ENCODE results near the gene HEPACAM2.

The HEPACAM2 gene

DNA sequence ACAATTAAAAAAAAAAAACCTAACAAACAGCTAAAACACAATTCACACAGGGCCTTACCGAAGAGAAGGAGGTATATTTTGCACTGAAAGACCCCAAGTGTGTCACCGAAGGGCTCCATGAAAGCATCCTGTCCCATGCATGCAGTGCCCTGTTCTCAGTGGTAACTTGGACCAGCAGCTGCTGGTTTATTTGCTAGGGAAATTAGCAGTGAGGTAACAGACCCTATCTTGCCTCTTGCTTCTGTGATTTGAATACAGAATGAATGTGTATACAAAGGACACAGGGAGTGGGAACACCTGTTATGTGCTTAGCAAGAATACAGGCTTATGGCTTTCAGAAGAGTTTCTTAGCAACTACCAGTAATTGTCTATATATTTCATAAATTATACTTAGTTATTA is at the start of gene HEPACAM2:
Gene HEPACAM2 (minus strand): TSS at position 160 of the 400 bp plus-strand sequence.
- no peak for DNase-seq

DNA sequence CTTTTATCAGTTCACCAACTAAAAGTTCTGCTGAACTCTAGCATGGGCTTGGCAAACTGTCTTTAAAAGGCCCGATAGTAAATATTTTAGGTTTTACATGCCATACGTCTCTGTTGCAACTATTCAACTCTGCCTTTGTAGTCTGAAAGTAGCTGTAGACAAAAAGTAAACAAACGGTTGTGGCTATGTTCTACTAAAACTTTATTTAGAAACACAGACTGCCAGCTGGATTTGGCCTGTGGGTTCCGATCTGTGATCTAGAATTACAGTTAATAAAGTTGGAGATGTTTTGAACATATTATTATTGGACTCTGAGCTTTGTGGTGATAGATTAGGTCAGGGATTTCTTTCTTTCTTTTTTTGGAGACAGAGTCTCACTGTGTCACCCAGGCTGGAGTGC is 39.0 kb upstream of the HEPACAM2 start:
- no peak for DNase-seq

- DNase-seq: no peak
Observed at GRCh38 chr7:93262535-93262934, 36.3 kb upstream of the HEPACAM2 start.

DNA sequence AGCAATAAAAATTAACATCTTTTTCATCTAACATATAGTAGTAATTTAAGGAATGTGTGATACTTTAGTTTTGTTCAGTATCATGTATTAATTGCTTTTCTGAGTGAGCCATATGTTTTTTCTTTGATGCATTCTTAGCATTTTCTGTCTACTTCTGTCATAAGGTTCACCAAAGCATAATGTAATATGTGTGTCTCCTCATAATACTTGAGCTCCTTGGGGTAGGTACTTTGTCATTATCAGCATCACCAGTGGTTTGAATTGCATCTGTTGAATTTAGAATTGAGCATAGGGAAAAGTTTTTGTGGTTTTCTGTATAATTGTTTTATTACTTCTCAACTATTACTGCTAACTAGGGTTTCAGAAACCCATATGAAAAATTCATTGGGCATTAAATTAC is 32.4 kb upstream of the HEPACAM2 start:
- DNase-seq: no peak

GRCh38 chr7:93249491-93250148 is 23.4 kb upstream of the HEPACAM2 start:
- DNase-seq: no peak

DNA sequence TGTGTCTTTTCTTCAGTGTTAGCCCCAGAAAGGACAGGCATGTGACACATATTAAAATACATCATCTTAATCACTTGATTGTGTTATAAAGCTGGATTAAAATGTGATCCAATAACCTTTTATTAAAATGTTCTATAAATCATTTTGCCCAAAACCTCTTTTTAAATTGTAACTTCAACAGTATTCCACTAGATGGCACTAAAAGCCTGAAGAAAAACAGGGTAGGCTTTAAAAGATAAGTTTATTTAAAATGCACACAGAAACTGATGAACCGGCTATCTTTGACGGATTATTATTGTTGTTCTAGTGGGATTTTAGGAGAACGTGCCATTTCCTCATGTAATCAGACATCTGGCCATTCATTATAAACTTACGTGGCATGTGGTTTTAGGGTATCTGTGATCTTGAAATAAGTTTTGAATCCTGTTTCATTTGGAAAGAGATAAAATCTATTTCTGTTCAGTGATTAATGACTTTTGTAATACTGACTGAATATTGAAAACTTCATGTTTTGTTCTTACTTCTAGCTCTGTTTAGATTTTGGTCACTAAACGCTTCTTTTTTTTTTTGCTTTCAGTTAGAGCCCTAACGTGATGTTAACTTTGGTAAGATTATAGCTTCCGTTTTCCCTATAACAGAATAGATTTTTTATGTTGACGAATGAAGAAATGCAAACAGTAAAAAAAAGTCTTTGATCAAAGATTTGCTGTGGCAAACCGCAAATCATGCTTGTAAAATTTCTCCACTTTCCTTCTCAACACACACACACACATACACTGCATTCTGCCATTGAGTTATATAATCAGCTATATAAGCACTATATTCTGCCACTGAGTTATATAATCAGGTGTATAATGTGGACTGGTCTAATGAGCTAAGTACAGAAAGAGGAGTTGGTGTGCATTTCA is 19.5 kb upstream of the HEPACAM2 start:
- no peak for DNase-seq

DNA sequence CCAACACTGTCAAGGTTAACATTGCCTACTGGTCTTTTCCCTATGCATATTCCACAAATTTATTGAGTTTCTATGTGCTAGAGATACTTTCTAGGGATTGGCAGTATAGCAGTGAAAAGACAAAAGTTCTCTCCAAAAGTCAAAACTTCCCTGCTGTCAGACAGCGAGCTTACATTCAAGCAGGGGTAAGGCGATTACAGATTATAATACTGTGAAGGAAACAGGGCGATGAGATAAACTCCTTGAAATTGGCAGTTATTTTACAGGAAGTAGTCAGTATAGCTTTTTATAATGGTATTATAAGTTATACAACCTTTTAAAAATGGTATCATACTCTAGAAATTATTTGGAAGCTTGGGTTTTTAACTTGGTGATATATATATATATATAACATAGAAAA is 15.8 kb upstream of the HEPACAM2 start:
- no peak for DNase-seq

DNA sequence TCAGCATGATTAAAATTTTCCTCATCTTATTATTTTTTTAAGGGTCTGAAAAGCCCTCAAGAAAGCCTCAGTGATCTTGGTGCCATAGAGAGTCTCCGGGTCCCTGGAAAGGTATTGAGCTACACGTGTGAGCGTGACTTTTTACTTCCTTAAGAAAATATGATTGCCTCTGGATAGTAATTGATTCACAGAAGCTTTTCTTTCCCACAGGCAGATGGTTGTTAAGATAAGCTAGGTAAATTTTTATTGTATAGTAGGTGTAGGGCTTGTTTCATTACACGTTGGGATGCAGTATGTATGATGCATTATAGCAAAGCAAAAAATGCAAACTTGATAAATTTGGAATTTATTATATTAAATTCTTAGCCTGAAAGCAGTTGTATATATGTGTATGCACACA is 13.6 kb upstream of the HEPACAM2 start:
- DNase-seq: no peak

DNA sequence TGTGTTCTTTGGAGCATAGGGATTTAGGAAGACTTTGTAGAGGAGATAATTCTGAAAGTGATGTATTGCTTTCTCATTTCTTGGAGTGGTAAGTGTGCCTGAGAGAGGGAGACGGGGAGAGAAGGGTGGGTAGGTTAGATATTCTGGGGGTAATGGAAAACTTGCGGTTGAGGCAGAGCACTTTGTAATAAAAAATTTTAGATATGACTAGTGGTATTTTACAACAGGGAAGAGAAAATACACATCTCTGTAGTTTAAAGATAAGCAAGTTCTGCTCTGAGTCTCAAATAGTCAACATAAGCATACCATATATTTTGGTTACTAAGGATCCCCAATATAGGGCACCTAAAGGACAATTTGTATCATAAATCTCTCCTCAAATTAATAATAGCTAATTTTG is 12.5 kb upstream of the HEPACAM2 start:
- DNase-seq: no peak

GRCh38 chr7:93238131-93238530 is 11.9 kb upstream of the HEPACAM2 start:
- DNase-seq: no peak

DNA sequence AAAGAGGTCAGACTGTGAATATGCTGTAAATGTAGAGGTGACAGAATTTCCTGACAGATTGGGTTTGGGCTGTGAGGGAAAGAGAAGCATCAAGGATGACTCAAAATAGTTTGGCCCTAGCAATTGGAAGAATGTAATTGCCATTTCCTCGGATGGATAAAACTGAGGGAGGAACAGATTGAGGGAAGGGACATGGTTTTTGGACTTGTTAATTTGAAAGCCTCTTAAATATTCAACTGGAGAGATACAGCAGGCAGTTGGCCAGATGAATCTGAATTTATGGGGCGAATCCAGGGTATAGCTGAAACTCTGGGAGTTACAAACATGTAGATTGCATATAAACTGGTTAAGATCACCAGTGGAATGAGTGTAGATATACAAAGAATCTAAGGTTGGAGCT is 9.3 kb upstream of the HEPACAM2 start:
- no peak for DNase-seq

- DNase-seq: no peak
Observed at GRCh38 chr7:93232673-93233018, 6.4 kb upstream of the HEPACAM2 start.

GRCh38 chr7:93231799-93232672 is 5.8 kb upstream of the HEPACAM2 start, which contains the start of gene VPS50:
Gene VPS50 (plus strand): TSS chr7:93232366. CDS start chr7:93232468, 102 bp downstream.
- DNase-seq: peak; percentile 88

- no peak for DNase-seq
Observed at GRCh38 chr7:93231259-93231658, 5.0 kb upstream of the HEPACAM2 start.

- no peak for DNase-seq
Observed at GRCh38 chr7:93228302-93228701, 2.0 kb upstream of the HEPACAM2 start.

DNA sequence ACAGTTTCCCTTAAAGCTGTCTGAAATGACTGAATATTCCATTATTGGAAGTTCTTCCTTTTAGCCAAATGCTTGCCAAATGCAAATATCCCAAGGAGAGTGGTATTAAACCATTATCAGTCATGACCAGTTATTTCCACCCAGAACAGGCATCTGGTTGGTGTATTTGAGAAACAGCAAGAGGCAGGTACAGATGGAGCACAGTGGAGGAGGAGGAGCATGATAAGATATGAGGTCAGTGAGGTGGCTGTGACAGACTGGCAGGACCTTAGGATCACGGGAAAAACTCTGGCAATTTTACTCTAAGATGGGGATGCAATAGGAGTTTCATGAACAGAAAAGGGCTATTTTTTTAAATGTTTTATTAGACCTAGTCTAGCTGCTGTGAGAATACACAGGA is 6.4 kb downstream of the HEPACAM2 start:
- no peak for DNase-seq

DNA sequence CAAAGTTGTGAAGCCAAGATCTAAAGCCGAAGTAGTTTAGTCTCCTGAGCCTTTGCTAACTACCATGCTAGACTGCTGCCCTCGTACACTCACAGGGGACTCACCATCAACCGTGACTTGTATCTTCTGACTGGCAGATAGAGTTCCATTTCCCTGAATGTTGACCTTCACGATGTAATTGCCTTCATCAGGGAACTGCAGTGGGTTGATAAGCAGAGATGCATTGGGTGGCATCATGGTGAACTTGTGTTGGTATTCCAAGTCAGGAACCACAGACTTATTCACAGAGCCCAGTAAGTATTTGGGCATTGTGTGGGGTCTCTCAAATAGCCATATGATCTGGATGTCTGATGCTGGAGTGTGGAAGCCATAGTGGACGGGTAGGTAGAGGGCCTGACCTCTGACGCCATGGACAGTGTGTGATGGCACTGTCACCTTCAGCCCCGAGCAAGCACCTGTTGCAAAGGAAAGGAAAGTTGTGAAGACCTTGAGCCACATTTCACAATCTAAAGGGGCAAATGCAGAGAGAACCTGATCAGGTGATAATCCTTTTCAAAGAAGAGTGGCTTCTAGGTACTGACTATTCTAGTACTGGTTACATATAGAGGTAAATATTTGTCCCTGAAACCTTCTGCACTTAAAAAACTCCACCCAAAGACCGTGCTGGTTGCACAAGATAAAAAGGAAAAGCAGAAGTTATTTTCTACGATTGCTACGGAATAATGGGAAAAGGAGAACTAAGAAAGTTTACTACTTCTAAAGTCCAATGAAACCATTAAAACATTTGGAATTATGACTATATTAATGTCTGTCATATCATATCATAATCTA is 7.1 kb downstream of the HEPACAM2 start:
- no peak for DNase-seq

DNA sequence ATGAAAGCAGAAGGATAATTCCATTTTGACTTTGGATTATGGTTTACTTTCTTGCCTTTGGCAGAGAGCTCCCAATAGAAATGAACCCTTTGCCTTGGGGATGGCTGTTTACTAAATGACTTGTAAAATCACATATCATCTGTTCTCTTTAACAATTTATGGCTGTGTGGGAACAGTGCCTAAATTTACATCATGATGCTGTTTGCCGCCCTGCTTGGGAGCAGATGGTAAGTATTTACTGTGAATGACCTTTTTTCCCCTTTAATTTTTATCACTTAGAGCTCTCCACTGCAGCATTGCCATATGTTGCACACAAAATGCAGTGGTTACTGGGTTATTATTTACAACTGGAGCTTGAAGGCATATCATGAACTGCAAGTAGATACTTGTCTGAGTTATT is 13.4 kb downstream of the HEPACAM2 start:
- no peak for DNase-seq

GRCh38 chr7:93211228-93211818 is 14.9 kb downstream of the HEPACAM2 start:
- no peak for DNase-seq

GRCh38 chr7:93205046-93205445 is 21.2 kb downstream of the HEPACAM2 start:
- DNase-seq: no peak

GRCh38 chr7:93203496-93203895 is 22.8 kb downstream of the HEPACAM2 start:
- DNase-seq: no peak
